Pericardium fibroblast (primary cell): ENCODE results near the gene RAB32. TPM values are rescaled to one million over a fixed set of nuclear protein-coding genes. Genes with fewer than 3 reads are reported as not detected.

Source experiments
- total RNA-seq: library from RNA; depleted of rRNA; stranded (reverse); fragments of >200 nt; gene quantifications from 2 replicates; pipeline ENCODE4 v1.2.3, GENCODE V29; 2015

Gene RAB32
- total RNA-seq = 95.8 and 133 TPM in 2 replicates

DNA sequence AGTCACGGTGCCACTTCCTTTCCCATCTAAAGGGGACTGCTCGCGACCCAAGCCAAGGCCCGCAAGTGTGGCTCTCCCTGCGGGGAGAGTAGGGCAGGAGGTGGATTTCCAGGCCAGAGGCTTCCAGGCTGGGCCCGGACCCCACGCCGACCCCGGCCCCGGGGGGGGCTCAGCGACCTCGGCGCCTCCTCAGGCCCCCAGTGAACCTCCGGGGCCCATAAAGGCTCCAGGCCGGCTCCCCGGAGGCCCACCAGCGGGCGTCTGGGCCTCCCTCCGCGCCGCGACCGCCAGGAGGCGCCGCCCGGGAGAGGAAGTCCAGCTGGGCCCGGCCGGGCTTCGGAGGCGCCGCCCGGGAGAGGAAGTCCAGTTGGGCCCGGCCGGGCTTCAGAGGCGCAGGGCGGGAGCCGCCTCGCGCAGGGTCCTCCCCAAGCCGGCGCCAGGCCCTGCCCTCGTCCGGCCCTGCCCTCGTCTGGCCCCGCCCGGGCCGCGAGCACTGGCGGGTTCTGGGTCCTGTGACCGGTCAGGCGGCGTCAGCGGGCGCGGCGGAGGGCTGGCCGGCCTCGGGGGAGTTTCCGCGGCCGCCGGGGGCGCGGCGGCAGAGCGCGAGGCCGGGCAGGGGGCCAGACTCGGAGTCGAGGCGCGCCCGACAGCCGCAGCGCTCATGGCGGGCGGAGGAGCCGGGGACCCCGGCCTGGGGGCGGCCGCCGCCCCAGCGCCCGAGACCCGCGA lies at the start of gene RAB32:
TSS of gene RAB32 (plus strand) at position 623 of the 729 bp plus-strand sequence. CDS start at position 662, 39 bp downstream.

GRCh38 chr6:146598772-146599405 lies 55.3 kb downstream of the RAB32 start, which contains the start of gene ADGB:
TSS of gene ADGB (plus strand) at chr6:146598972. CDS start at chr6:146599041, 69 bp downstream.

Other genes starting within 250 kb of the RAB32 start
- gene ADGB, start 55.1 kb downstream of the RAB32 start, total RNA-seq = not detected in 2 replicates